ENCODE results near the gene FBXO48. TPM values are rescaled to one million over a fixed set of nuclear protein-coding genes. Genes with fewer than 3 reads are reported as not detected.
A peak's percentile ranks its signal among the peaks of the same experiment; 100 is the strongest.

The FBXO48 gene
- total and polyA plus RNA-seq, 10 of the 15 experiments (the other 5 are each of a cell fraction or from before 2014, with no cell fraction given), result 0.56 to 2.3 (median 1.2) TPM

- TF ChIP-seq EP300 (IDR thresholded peaks at IDR 0.05; ENCODE audit: borderline replicate concordance in 1 of 2, control insufficient read depth in 1 of 2, low read depth in 2 of 2, low read length in 2 of 2), result peak; percentile 91 to 92
- peak; percentile 93 for TF ChIP-seq ZNF24 (IDR thresholded peaks at IDR 0.05)
- TF ChIP-seq, protein P1, sequence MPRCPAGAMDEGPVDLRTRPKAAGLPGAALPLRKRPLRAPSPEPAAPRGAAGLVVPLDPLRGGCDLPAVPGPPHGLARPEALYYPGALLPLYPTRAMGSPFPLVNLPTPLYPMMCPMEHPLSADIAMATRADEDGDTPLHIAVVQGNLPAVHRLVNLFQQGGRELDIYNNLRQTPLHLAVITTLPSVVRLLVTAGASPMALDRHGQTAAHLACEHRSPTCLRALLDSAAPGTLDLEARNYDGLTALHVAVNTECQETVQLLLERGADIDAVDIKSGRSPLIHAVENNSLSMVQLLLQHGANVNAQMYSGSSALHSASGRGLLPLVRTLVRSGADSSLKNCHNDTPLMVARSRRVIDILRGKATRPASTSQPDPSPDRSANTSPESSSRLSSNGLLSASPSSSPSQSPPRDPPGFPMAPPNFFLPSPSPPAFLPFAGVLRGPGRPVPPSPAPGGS (IDR thresholded peaks at IDR 0.05; ENCODE audit: borderline replicate concordance, insufficient read depth, low read depth, low read length, poor library complexity, severe bottlenecking), result peak; percentile 79
- TF ChIP-seq MYC (IDR thresholded peaks at IDR 0.05; ENCODE audit: insufficient read depth, insufficient read length, insufficient replicate concordance, low read length, severe bottlenecking), result no peak
- no peak for TF ChIP-seq STAT1 (conservative IDR thresholded peaks at IDR 0.05)
- peak; percentile 20 for TF ChIP-seq SMAD1 (IDR thresholded peaks at IDR 0.05; ENCODE audit: low read depth, partially characterized antibody)
- TF ChIP-seq CEBPB (IDR thresholded peaks at IDR 0.05; ENCODE audit: borderline replicate concordance in 1 of 2, low read depth in 2 of 2, low read length in 2 of 2), result peak in 1 of 2 experiments; percentile 77; a peak in 1 of 4 replicates
- TF ChIP-seq, protein P2, sequence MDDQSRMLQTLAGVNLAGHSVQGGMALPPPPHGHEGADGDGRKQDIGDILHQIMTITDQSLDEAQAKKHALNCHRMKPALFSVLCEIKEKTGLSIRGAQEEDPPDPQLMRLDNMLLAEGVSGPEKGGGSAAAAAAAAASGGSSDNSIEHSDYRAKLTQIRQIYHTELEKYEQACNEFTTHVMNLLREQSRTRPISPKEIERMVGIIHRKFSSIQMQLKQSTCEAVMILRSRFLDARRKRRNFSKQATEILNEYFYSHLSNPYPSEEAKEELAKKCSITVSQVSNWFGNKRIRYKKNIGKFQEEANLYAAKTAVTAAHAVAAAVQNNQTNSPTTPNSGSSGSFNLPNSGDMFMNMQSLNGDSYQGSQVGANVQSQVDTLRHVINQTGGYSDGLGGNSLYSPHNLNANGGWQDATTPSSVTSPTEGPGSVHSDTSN (IDR thresholded peaks at IDR 0.05; ENCODE audit: insufficient replicate concordance, low read depth, low read length), result no peak
- TF ChIP-seq, protein P3, sequence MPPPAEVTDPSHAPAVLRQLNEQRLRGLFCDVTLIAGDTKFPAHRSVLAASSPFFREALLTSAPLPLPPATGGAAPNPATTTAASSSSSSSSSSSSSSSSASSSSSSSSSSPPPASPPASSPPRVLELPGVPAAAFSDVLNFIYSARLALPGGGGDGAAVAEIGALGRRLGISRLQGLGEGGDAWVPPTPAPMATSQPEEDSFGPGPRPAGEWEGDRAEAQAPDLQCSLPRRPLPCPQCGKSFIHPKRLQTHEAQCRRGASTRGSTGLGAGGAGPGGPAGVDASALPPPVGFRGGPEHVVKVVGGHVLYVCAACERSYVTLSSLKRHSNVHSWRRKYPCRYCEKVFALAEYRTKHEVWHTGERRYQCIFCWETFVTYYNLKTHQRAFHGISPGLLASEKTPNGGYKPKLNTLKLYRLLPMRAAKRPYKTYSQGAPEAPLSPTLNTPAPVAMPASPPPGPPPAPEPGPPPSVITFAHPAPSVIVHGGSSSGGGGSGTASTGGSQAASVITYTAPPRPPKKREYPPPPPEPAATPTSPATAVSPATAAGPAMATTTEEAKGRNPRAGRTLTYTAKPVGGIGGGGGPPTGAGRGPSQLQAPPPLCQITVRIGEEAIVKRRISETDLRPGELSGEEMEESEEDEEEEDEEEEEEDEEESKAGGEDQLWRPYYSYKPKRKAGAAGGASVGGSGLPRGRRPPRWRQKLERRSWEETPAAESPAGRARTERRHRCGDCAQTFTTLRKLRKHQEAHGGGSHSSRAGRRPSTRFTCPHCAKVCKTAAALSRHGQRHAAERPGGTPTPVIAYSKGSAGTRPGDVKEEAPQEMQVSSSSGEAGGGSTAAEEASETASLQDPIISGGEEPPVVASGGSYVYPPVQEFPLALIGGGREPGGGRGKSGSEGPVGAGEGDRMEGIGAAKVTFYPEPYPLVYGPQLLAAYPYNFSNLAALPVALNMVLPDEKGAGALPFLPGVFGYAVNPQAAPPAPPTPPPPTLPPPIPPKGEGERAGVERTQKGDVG (CRISPR knock-in tag; IDR thresholded peaks at IDR 0.05), result no peak
- 0 out of 2 replicates have a peak, but pooled peaks have one; percentile 16 for TF ChIP-seq MXI1 (IDR thresholded peaks at IDR 0.05; ENCODE audit: low read depth, low read length)
- TF ChIP-seq FOS (IDR thresholded peaks at IDR 0.05; ENCODE audit: borderline replicate concordance, extremely low read depth, insufficient read length), result no peak
- no peak for TF ChIP-seq RELA (IDR thresholded peaks at IDR 0.05; ENCODE audit: borderline replicate concordance, partially characterized antibody)
- TF ChIP-seq, protein P4, sequence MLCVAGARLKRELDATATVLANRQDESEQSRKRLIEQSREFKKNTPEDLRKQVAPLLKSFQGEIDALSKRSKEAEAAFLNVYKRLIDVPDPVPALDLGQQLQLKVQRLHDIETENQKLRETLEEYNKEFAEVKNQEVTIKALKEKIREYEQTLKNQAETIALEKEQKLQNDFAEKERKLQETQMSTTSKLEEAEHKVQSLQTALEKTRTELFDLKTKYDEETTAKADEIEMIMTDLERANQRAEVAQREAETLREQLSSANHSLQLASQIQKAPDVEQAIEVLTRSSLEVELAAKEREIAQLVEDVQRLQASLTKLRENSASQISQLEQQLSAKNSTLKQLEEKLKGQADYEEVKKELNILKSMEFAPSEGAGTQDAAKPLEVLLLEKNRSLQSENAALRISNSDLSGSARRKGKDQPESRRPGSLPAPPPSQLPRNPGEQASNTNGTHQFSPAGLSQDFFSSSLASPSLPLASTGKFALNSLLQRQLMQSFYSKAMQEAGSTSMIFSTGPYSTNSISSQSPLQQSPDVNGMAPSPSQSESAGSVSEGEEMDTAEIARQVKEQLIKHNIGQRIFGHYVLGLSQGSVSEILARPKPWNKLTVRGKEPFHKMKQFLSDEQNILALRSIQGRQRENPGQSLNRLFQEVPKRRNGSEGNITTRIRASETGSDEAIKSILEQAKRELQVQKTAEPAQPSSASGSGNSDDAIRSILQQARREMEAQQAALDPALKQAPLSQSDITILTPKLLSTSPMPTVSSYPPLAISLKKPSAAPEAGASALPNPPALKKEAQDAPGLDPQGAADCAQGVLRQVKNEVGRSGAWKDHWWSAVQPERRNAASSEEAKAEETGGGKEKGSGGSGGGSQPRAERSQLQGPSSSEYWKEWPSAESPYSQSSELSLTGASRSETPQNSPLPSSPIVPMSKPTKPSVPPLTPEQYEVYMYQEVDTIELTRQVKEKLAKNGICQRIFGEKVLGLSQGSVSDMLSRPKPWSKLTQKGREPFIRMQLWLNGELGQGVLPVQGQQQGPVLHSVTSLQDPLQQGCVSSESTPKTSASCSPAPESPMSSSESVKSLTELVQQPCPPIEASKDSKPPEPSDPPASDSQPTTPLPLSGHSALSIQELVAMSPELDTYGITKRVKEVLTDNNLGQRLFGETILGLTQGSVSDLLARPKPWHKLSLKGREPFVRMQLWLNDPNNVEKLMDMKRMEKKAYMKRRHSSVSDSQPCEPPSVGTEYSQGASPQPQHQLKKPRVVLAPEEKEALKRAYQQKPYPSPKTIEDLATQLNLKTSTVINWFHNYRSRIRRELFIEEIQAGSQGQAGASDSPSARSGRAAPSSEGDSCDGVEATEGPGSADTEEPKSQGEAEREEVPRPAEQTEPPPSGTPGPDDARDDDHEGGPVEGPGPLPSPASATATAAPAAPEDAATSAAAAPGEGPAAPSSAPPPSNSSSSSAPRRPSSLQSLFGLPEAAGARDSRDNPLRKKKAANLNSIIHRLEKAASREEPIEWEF (IDR thresholded peaks at IDR 0.05; ENCODE audit: insufficient replicate concordance, low read depth, low read length), result no peak
- peak; percentile 89 for TF ChIP-seq MEF2A (IDR thresholded peaks at IDR 0.05; ENCODE audit: insufficient read depth, low read depth, low read length)
- peak; percentile 38; the same call in 1 of the 2 replicates for TF ChIP-seq ZNF384 (IDR thresholded peaks at IDR 0.05; ENCODE audit: borderline replicate concordance, low read depth, low read length)
These were observed 43.0 kb downstream of the FBXO48 start (continued) for GRCh38 chr2:68423966-68424650.
